ENCODE measurements around the gene GPR4. TPM values are rescaled to one million over a fixed set of nuclear protein-coding genes. Genes with fewer than 3 reads are reported as not detected.
A peak's percentile ranks its signal among the peaks of the same experiment; 100 is the strongest.
"Not testable (repeated sequence)": the region's sequence is repeated elsewhere in the genome, so short reads cannot be mapped to it uniquely, and the experiment has no call there.

GPR4 gene
- polyA plus RNA-seq, 4 donors = 4.7 to 7.6 (median 5.7) TPM

GRCh38 chr19:45628219-45628618 is 26.2 kb upstream of the GPR4 start:
- DNase-seq (ENCODE audit: low read depth in 4 of 4, low spot score in 3 of 4) = not testable (repeated sequence)

DNA sequence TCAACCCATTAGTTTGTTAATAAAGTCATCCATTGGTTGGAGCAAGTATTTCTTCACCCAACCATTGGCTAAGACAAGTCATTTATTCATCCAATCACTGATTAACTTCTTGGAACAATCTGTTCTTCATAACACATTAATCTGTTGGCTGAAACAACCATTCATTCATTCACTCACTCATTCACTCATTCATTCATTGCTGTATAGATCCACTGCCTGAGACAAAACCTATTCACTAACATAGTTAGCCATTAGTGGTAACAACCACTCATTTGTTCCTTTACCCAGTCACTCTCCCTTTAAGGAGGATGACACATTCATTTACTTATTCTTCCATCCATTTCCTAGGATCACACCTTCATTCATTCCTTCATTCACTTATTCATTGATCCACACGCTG is 22.0 kb upstream of the GPR4 start:
- DNase-seq (ENCODE audit: low read depth in 4 of 4, low spot score in 3 of 4) = no peak

- no peak for DNase-seq (ENCODE audit: low read depth in 4 of 4, low spot score in 3 of 4)
These were observed 20.0 kb upstream of the GPR4 start for GRCh38 chr19:45621976-45622503.

GRCh38 chr19:45621389-45621788 is 19.4 kb upstream of the GPR4 start:
- DNase-seq (ENCODE audit: low read depth in 4 of 4, low spot score in 3 of 4) = no peak

GRCh38 chr19:45616704-45617017 is 14.6 kb upstream of the GPR4 start:
- no peak for DNase-seq (ENCODE audit: low read depth in 4 of 4, low spot score in 3 of 4)

GRCh38 chr19:45615795-45616703 is 14.0 kb upstream of the GPR4 start:
- DNase-seq (ENCODE audit: low read depth in 4 of 4, low spot score in 3 of 4) = peak; percentile 83 to 93 (median 89)

DNA sequence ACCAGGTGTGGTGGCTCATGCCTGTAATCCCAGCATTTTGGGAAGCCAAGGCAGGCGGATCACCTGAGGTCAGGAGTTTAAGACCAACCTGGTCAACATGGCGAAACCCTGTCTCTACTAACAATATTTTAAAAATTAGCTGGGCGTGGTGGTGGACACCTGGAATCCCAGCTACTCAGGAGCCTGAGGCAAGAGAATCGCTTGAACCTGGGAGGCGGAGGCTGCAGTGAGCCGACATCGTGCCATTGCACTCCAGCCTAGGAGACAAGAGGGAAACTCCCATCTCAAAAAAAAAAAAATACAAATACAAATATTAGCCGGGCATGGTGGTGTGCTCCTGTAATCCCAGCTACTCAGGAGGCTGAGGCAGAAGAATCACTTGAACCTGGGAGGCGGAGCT is 13.0 kb upstream of the GPR4 start:
- not testable (repeated sequence) for DNase-seq (ENCODE audit: low read depth in 4 of 4, low spot score in 3 of 4)

DNA sequence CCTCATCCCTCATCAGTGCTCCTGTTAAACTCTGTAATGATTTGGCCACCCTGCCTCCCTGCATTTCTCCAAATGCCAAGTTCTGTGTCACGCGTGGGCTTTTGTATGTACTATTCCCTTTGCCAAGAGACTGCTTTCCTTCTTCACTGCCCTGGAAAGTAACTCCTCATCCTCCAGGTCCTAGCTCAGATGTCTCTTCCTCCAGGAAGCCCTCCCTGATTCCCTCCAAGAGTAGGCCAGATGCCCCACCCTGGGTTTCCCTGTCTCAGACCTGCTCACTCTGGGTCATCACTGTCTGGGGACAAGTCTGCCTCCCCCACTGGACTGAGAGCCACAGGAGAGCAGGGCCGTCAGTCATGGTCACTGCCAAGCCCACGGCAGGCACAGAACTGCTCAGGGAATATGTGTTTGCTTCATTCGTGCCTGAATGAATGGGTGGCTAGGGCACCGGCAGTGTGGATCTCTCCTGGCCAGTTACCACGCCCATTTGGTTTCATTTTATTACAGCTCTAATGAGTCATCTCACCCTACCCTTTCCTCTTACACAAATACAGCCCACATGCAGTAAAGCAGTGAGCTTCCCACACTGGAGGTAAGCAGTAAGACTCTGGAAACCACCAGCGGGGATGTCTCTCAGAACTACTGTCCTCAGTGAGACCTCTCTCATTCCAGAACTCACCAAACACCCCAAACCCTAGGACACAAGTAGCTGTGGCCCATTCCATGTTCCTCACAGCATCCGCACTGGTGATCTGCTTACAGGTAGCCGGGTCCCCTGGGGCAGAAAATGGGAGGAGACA is 12.1 kb upstream of the GPR4 start:
- DNase-seq (ENCODE audit: low read depth in 4 of 4, low spot score in 3 of 4) = no peak

DNA sequence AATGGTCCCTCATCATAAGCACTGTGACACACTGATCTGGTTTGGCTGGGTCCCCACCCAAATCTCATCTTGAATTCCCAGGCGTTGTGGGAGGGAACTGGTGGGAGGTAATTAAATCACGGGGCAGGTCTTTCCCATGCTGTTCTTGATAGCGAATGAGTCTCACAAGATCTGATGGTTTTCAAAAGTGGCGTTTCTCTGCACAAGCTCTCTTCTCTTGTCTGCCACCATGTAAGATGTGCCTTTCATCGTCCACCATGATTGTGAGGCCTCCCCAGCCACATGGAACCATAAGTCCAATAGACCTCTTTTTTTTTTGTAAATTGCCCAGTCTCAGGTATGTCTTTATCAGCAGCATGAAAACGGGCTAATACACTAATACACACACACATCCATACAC is 6.9 kb upstream of the GPR4 start:
- no peak for DNase-seq (ENCODE audit: low read depth in 4 of 4, low spot score in 3 of 4)

DNA sequence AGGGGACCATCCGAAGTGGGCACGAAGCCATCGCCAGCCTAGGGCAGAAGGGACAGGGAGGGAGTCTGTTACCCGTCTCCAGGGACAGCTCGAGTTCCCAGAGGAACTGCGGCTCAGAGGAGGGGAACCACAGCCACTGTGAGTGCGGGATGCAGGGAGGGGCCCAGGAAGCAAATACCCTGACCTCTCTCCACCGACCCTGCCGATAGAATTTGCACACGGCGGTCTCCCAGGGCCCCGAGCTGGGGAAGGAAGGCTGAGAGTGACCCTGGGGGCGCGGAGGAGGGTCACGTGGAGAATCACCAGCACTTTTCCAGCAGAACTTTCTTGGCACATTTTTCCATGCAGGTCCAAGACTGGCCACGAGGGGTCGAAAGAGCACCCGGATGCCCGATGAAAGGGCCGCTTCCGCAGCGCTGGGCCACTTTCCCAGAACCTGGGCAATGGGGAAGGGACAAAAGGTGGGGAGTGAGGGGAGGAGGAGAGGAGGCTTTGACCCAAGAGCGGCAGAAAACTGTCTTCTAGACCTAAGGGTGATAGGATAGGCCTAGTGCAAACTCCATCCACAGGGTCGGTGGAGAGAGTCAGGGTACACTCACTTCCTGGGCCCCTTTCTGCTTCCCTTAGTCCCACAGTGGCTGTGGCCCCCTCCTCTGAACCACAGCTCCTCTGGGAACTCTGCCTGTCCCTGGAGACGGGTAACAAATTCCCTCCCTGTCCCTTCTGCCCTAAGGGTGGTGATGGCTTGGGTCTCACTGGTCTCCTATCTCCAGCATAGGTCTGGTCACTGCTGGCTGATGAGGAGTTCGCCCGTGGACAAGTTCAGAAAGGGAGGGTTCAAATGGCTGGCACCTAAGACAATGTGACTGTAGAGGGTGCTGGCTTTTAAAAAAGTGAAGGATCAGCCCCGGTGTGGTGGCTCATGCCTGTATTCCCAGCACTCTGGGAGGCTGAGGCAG is 5.3 kb upstream of the GPR4 start:
- peak; percentile 63 to 76 (median 72) for DNase-seq (ENCODE audit: low read depth in 4 of 4, low spot score in 3 of 4)

- DNase-seq (ENCODE audit: low read depth in 4 of 4, low spot score in 3 of 4) = no peak
These were observed 897 bp downstream of the GPR4 start for GRCh38 chr19:45601115-45601514.

DNA sequence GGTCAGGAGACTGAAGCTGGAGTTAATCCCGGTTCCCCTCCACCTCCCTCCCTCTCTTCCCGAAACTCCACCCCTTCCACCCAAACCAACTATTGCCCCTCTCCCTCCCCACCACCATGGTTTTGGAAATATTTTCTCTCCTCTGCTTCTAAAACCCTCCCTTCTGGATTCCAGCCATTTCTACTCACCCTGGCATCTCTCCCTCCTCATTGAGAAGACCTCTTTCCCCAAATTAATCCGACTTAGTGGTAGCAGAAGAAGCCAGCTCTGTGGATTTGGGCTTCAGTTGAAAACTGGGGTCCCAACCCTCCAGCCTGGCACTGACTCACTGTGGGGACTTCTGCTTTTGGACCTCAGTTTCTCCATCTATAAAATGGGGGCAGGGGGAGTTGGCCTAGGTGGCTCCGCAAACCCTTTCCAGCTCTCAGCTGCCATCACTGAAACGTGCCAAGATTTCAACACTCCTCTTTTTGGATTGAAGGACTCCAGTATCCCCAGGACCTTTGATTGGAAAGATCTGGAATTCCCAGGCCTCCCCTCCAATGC is 1.6 kb downstream of the GPR4 start:
- DNase-seq (ENCODE audit: low read depth in 4 of 4, low spot score in 3 of 4) = no peak

DNA sequence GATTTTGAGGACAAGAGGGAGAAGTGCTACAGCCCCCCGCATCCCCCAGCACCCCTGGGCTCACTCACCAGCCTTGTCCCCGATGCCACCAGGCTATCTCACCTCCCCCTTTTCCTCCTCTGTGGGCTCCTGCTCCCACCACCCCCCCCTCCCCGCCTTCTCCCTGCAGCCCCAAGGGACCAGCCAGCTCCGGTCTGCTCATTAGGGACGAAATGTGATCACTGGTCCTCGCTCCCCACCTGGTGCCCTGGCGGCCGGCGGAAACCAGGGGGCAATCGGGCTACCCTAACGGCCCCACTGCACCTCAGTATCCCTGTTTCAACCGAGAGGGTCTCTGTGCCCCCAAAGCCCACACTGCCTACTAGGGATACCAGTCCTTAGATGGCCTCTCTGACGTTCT is 2.7 kb downstream of the GPR4 start:
- no peak for DNase-seq (ENCODE audit: low read depth in 4 of 4, low spot score in 3 of 4)

GRCh38 chr19:45598267-45599001 is 3.6 kb downstream of the GPR4 start:
- no peak for DNase-seq (ENCODE audit: low read depth in 4 of 4, low spot score in 3 of 4)

DNA sequence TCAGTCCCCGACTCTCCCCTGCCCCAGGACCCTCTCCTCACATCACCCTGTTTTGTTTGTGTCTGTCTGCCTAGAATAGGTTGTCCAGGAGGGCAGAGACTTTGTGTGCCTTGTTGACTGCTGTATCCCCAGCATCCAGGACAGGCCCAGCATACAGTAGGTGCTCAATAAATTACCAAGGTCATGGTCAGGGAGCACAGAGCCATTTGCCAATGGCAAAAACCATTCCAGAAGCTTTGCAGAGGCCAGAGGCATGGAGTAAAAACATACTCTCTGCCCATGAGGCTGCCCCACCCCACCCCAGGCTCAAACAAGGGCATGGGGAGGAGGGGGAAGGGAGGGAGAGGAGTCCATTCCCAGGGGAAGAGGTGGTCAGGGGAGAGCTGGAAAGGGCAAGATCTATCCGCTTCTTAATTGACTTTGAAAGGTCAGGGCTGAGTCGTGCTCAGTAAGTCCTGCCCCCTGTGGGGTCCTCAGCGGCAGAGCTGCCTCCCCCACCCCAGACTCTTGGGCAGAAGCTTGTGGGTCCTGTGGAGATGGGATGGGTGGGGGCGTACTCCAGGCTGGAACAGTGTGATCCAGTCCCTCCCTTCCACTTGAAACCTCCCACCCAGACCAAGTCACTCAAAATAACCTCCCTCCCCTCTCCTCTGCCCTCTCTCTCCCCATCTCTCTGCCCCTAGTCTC is 4.4 kb downstream of the GPR4 start:
- DNase-seq (ENCODE audit: low read depth in 4 of 4, low spot score in 3 of 4) = no peak

DNA sequence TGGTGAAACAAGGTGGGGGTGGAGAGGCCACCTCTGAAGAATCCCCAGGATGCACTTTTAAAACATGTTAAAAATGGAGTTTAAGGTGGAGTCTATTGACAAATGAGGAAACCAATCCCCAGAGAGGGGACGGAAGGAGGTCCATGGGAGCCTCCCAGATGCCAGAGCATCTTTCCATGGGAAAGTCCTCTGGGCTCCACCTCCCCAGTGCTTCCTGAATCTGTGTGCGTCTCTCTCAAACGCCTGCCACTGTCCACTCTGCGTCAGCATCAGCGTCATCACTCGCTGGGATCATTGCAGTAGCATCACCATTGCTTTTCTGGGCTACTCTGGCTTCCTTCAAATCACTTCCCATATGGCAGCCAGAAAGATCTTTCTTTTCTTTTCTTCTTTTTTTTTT is 6.2 kb downstream of the GPR4 start:
- no peak for DNase-seq (ENCODE audit: low read depth in 4 of 4, low spot score in 3 of 4)

GRCh38 chr19:45593520-45593919 is 8.5 kb downstream of the GPR4 start:
- DNase-seq (ENCODE audit: low read depth in 4 of 4, low spot score in 3 of 4) = no peak

- no peak for DNase-seq (ENCODE audit: low read depth in 4 of 4, low spot score in 3 of 4)
These were observed 9.6 kb downstream of the GPR4 start for GRCh38 chr19:45592366-45592765.

GRCh38 chr19:45591638-45592005 is 10.4 kb downstream of the GPR4 start:
- no peak for DNase-seq (ENCODE audit: low read depth in 4 of 4, low spot score in 3 of 4)

All from right renal pelvis (tissue), 4 donors.